CD4-positive, CD25-positive, alpha-beta regulatory T cell (primary cell): ENCODE measurements around the gene KRTAP10-3. TPM values are rescaled to one million over a fixed set of nuclear protein-coding genes. Genes with fewer than 3 reads are reported as not detected.

Experiments used
- ATAC-seq, 2 donors: fragments of 150-1000 bp; cut with Tn5 transposase; one replicate each; pipeline ENCODE4 v1.10.0; 2021; ENCODE audit warnings: low read depth in 2 of 2, moderate number of reproducible peaks in 2 of 2, moderate library complexity in 1 of 2
- DNase-seq, 3 donors: peaks; one replicate each; pipeline versions ENCODE4 v3.0.0 to v3.0.0-alpha.2; 2012 to 2022; ENCODE audit warnings: mixed read lengths in 1 of 3
- H3K27ac ChIP-seq: one replicate; pipeline ENCODE4 v1.7.0; 2013; ENCODE audit warnings: mild to moderate bottlenecking, low read length; ENCODE audit not compliant: insufficient read depth, poor library complexity, severe bottlenecking
- H3K27me3 ChIP-seq: one replicate; pipeline ENCODE4 v1.7.0; 2013; ENCODE audit warnings: low read length; ENCODE audit not compliant: control insufficient read depth, insufficient read depth
- H3K36me3 ChIP-seq: one replicate; pipeline ENCODE4 v1.7.0; 2013; ENCODE audit warnings: mild to moderate bottlenecking, low read length, moderate library complexity; ENCODE audit not compliant: control insufficient read depth, insufficient read depth
- H3K4me1 ChIP-seq: 2 replicates; pipeline ENCODE4 v1.7.0; 2013; ENCODE audit warnings: mild to moderate bottlenecking, low read length; ENCODE audit not compliant: insufficient read depth, control insufficient read depth, poor library complexity, severe bottlenecking
- H3K4me3 ChIP-seq: one replicate; pipeline ENCODE4 v1.7.0; 2013; ENCODE audit warnings: low read depth, mild to moderate bottlenecking, low read length, moderate library complexity
- H3K9me3 ChIP-seq, 2 experiments: 1 replicate in 1 of 2; 2 replicates in 1 of 2; pipeline ENCODE4 v1.7.0; 2013; ENCODE audit warnings: low read length in 2 of 2, mild to moderate bottlenecking in 1 of 2, moderate library complexity in 1 of 2; ENCODE audit not compliant: control insufficient read depth in 2 of 2
- H3K27ac Mint-ChIP-seq, 3 donors: one replicate each; pipeline ENCODE4 v1.8.0; 2020 to 2022; ENCODE audit warnings: mild to moderate bottlenecking in 3 of 3, mixed read lengths in 3 of 3, moderate library complexity in 2 of 3
- H3K27me3 Mint-ChIP-seq: one replicate; pipeline ENCODE4 v1.8.0; 2022; ENCODE audit warnings: mild to moderate bottlenecking, mixed read lengths
- H3K36me3 Mint-ChIP-seq: one replicate; pipeline ENCODE4 v1.8.0; 2020; ENCODE audit warnings: mixed read lengths
- H3K4me1 Mint-ChIP-seq, 4 donors: one replicate each; pipeline ENCODE4 v1.8.0; 2020 to 2022; ENCODE audit warnings: mixed read lengths in 4 of 4, mild to moderate bottlenecking in 1 of 4
- H3K4me3 Mint-ChIP-seq, 4 donors: one replicate each; pipeline ENCODE4 v1.8.0; 2020 to 2022; ENCODE audit warnings: mild to moderate bottlenecking in 4 of 4, mixed read lengths in 4 of 4, moderate library complexity in 3 of 4
- H3K9me3 Mint-ChIP-seq, 7 donors: one replicate each; pipeline ENCODE4 v1.8.0; 2020 to 2022; ENCODE audit warnings: mixed read lengths in 7 of 7, mild to moderate bottlenecking in 3 of 7, moderate library complexity in 2 of 7
- polyA plus RNA-seq, 4 donors: library from polyadenylated mRNA; unstranded; fragments of 300-500 nt; fragmentation: Illumina TruSeq; gene quantifications; one replicate each; pipeline ENCODE4 v1.2.3, GENCODE V29; 2021
- total RNA-seq: library from RNA; stranded (reverse); gene quantifications from one replicate; pipeline ENCODE4 v1.2.3, GENCODE V29; 2022

KRTAP10-3 gene
- total and polyA plus RNA-seq, 5 donors from 2014 or later = not detected

DNA sequence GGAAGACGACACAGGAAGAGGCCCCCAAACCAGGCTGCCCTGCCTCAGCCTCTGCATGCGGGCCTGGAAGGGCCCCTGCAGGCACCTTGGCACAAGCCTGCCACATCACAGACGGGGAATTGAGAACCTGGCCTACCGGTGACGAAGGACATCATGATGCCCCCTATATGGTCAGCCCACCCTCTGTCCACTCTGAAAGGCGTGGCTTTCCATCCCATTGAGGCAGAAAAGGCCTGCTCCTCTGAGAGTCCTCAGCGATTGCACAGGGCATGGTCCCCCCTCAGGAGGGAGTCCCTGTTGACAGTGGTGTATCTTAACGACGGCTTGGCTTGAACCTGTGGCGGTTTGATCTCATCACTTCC, 30.0 kb downstream of the KRTAP10-3 start:
- H3K27ac ChIP-seq = no peak overlapping the region
- no peaks in the 10 kb centered on the region for H3K27me3 ChIP-seq
- Mint-ChIP-seq H3K4me3 (no peak overlapping the region), H3K27ac (no peak overlapping the region), H3K4me1 (no peaks in the 10 kb centered on the region), H3K27me3 (no peaks in the 10 kb centered on the region), H3K9me3 (peaks cover 0 to 1% (median 0%) of the 10 kb centered on the region in 7 donors), H3K36me3 (no peaks in the 10 kb centered on the region)
- no peak overlapping the region for H3K4me3 ChIP-seq
- H3K9me3 ChIP-seq = no peaks in the 10 kb centered on the region
- ATAC-seq = no peak
- no peaks in the 10 kb centered on the region for H3K4me1 ChIP-seq
- no peak for DNase-seq
- no peaks in the 10 kb centered on the region for H3K36me3 ChIP-seq

DNA sequence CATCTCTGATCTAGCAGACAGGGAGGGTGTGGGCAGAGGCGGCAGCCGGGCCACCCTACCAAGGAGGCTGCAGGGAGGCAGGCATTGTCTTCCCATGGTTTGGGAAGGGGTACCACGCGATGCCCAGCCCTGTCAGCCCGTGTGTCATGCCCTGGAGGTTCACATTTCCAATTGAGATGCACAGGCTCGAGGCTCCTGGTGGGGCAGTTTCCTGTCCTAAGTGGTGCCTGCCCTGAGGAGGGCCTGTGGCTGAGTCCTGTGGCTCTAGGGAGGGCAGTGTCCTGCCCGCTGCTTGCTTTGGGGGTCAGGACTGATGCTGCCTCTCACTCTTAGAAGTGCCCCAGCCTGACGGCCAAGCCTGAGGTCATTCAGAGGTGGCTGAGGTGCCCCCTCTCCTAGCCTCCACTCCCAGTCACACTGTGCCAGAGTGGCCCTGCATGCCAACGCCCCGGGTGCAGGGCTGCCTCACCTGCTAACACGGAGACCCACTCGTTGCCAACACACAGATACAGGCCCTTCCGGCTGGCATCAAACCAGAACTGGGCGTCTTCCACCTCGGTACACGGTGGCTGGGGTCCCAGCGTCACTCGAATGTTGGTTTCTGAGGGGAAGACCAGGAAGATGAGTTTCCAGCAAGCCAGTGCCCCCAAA, 30.5 kb downstream of the KRTAP10-3 start:
- H3K36me3 ChIP-seq = no peaks in the 10 kb centered on the region
- no peak overlapping the region for H3K4me3 Mint-ChIP-seq
- H3K27me3 Mint-ChIP-seq = no peaks in the 10 kb centered on the region
- H3K9me3 ChIP-seq = no peaks in the 10 kb centered on the region
- no peak overlapping the region for H3K27ac Mint-ChIP-seq
- H3K4me1 ChIP-seq = no peaks in the 10 kb centered on the region
- H3K4me3 ChIP-seq = no peak overlapping the region
- no peaks in the 10 kb centered on the region for H3K27me3 ChIP-seq
- H3K36me3 Mint-ChIP-seq = no peaks in the 10 kb centered on the region
- no peaks in the 10 kb centered on the region for H3K4me1 Mint-ChIP-seq
- DNase-seq (no peak), ATAC-seq (no peak)
- H3K9me3 Mint-ChIP-seq = peaks cover 0 to 1% (median 0%) of the 10 kb centered on the region in 7 donors
- H3K27ac ChIP-seq = no peak overlapping the region

DNA sequence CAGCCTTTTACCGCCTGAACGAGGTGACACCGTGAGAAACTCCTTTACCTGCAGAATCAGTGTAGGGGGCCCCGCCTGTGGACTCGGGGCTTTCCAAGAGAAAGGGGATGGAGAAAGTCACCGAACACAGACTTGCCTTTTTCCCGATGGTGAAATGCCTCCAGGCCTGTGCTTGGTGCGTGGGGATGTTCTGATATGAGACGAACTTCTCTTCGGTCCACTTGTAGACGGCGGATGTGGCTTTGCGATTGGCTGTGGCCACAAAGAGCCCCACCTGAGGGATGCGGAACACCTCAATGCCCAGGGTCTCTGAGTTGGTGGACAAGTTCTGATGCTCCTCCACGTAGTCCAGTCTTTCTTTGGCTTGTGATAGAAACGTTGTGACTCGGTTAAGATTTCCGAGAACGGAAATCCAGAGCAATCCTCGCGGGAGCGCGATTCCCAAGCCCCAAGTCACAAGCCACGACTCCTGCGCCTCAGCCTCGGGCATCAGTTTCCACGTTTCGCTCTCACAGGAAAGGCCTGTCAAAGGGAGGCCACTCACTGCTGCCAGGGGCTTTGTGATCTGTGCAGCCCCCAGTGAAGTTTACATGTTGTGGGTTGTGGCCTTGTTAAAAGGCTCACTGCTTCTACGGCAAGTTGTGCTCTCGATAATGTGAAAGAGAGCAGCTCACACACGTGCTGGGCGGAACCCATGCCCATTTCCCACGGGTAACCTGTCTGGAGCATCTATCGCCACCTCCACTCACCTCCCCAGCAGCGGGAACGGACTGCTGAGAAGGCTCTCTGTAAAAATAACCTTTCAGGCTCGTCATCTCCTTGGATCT, 31.2 kb downstream of the KRTAP10-3 start:
- H3K27me3 Mint-ChIP-seq = no peaks in the 10 kb centered on the region
- no peaks in the 10 kb centered on the region for H3K36me3 ChIP-seq
- H3K4me1 ChIP-seq = no peaks in the 10 kb centered on the region
- ATAC-seq (no peak), DNase-seq (no peak)
- H3K27me3 ChIP-seq = no peaks in the 10 kb centered on the region
- H3K36me3 Mint-ChIP-seq = no peaks in the 10 kb centered on the region
- peak overlapping the region in 1 of 4 donors; percentile 24 for H3K4me3 Mint-ChIP-seq
- H3K27ac ChIP-seq = no peak overlapping the region
- no peaks in the 10 kb centered on the region for H3K4me1 Mint-ChIP-seq
- no peak overlapping the region for H3K27ac Mint-ChIP-seq
- H3K4me3 ChIP-seq = no peak overlapping the region
- no peaks in the 10 kb centered on the region for H3K9me3 ChIP-seq
- H3K9me3 Mint-ChIP-seq = peaks cover 0 to 1% (median 0%) of the 10 kb centered on the region in 7 donors

DNA sequence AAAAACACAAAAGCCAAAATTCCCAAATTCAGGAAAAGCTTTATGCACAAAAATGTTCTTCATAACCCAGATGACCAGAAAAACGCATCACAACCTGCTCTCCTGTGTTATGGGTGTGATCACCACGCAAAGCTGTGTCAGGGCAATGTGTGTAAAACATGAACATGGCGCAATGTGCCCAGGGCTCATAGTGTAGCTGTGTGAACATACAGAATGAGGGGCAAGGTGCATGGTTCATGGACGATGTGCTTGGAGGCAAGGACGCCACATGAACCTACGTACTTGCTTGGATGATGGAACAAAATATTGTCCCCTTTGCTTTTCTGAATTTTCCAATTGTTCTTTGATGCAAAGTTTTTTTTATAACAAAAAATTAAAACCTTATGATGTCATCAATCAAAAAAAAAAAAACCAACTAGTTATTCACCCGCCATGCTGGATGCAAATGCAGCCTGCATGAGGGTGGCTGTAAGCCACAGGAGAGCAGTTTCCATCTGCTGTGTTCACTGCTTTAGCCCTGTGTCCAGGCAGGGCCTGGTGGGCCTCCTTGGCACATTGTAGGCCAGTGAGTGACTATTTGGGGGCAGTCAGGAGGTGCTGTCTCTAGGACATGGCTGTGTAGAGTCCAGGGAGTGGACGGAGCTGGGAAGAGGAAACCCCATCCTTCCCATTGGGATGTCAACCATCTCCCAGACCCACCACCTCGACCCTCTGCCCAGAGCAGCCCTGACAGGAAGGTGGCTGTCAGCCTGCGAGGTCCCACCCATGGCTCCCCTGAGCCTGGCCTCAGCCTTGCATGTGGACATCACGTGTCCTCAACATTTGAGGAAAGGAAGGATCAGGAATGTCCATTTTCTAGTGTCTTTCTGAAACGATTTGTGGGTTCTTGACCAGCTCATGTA, 32.2 kb downstream of the KRTAP10-3 start:
- Histone ChIP-seq H3K27ac (no peak overlapping the region), H3K9me3 (no peaks in the 10 kb centered on the region), H3K27me3 (no peaks in the 10 kb centered on the region), H3K4me3 (no peak overlapping the region), H3K36me3 (no peaks in the 10 kb centered on the region), H3K4me1 (no peaks in the 10 kb centered on the region)
- Mint-ChIP-seq H3K4me1 (no peaks in the 10 kb centered on the region), H3K36me3 (no peaks in the 10 kb centered on the region), H3K4me3 (no peak overlapping the region), H3K27me3 (no peaks in the 10 kb centered on the region), H3K27ac (no peak overlapping the region), H3K9me3 (peaks cover 0 to 1% (median 0%) of the 10 kb centered on the region in 7 donors)
- ATAC-seq = no peak
- DNase-seq = no peak

DNA sequence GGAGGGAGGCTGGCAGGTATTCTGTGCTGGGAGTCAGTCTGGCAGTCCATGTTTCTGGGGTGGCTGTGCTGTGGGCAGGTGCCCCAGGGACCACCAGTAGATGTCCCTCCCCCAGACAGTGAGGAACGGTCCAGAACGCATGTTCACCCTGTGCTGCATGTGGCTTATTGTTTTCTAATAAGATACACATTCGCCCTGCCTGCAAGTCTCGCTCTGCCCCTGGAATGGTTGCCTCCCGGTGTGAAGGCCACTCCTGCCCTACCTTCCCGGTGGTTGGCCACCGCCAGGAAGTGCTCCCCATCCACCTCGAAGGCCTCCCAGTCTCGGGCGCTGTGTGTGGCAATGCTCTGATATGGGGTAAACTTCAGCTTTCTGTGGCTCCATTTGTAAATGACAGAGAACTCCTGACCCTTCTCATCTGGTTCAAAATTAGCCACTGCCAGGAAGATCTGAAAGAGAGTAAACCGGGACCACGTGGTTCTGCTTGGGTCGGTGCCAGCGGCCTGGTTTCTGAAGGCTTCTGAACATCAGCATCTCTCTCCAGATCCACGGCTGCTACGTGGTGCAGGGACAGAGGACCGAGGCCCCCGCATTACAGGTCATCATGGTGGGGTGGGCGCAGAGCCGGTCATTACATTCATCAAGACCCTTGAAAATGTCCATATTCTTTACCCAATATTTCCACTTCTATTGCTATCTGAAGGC, 33.1 kb downstream of the KRTAP10-3 start:
- Histone ChIP-seq H3K36me3 (no peaks in the 10 kb centered on the region), H3K27ac (no peak overlapping the region), H3K4me3 (no peak overlapping the region), H3K4me1 (no peaks in the 10 kb centered on the region), H3K27me3 (no peaks in the 10 kb centered on the region), H3K9me3 (no peaks in the 10 kb centered on the region)
- H3K9me3 Mint-ChIP-seq = peaks cover 0 to 1% (median 0%) of the 10 kb centered on the region in 7 donors
- no peaks in the 10 kb centered on the region for H3K36me3 Mint-ChIP-seq
- H3K27me3 Mint-ChIP-seq = no peaks in the 10 kb centered on the region
- H3K4me1 Mint-ChIP-seq = no peaks in the 10 kb centered on the region
- H3K4me3 Mint-ChIP-seq = no peak overlapping the region
- DNase-seq (no peak), ATAC-seq (no peak)
- H3K27ac Mint-ChIP-seq = no peak overlapping the region

DNA sequence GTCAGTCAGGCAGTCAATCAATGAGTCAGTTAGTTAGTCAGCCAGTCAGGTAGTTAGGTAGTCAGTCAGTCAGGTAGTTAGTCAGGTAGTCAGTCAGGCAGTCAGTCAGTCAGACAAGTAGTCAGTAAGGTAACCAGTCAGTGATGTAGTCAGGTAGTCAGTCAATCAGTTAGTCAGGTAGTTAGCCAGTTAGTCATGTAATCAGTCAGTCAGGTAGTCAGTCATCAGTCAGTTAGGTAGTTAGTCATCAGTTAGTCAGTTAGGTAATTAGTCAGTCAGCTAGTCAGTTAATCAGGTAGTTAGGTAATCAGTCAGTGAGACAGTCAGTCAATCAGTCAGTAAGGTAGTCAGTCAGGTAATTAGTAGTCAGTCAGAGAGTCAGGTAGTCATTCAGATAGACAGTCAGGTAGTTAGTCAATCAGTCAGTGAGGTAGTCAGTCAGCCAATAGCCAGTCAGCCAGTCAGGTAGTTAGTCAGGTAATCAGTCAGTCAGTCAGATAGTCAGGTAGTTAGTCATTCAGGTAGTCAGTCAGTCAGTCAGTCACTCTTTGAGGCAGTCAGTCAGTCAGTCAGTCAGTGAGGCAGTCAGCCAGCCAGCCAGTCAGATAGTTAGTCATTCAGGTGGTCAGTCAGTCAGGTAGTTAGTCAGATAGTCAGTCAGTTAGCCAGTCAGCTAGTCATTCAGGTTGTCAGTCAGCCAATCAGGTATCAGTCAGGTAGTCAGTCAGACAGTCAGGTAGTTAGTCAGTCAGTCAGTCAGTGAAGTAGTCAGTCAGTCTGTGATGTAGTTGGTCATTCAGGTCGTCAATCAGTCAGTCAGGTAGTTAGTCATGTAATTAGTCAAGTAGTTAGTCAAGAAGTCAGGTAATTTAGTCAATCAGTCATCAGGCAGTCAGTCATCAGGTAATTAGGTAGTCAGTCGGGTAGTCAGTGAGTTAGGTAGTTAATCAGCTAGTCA, 33.9 kb downstream of the KRTAP10-3 start:
- H3K27ac ChIP-seq = no peak overlapping the region
- H3K36me3 ChIP-seq = no peaks in the 10 kb centered on the region
- no peak overlapping the region for H3K4me3 ChIP-seq
- Mint-ChIP-seq H3K27ac (no peak overlapping the region), H3K36me3 (no peaks in the 10 kb centered on the region), H3K9me3 (no peaks in the 10 kb centered on the region), H3K4me3 (no peak overlapping the region), H3K27me3 (no peaks in the 10 kb centered on the region), H3K4me1 (no peaks in the 10 kb centered on the region)
- no peaks in the 10 kb centered on the region for H3K9me3 ChIP-seq
- ATAC-seq (no peak), DNase-seq (no peak)
- H3K4me1 ChIP-seq = no peaks in the 10 kb centered on the region
- no peaks in the 10 kb centered on the region for H3K27me3 ChIP-seq
